ENCODE results near the gene ACOT8. TPM values are rescaled to one million over a fixed set of nuclear protein-coding genes. Genes with fewer than 3 reads are reported as not detected.

Gene ACOT8
- total and polyA plus RNA-seq, 2 of the 8 experiments (the other 6 are each of a cell fraction or from before 2014, with no cell fraction given), result 37.6 to 88.8 TPM

DNA sequence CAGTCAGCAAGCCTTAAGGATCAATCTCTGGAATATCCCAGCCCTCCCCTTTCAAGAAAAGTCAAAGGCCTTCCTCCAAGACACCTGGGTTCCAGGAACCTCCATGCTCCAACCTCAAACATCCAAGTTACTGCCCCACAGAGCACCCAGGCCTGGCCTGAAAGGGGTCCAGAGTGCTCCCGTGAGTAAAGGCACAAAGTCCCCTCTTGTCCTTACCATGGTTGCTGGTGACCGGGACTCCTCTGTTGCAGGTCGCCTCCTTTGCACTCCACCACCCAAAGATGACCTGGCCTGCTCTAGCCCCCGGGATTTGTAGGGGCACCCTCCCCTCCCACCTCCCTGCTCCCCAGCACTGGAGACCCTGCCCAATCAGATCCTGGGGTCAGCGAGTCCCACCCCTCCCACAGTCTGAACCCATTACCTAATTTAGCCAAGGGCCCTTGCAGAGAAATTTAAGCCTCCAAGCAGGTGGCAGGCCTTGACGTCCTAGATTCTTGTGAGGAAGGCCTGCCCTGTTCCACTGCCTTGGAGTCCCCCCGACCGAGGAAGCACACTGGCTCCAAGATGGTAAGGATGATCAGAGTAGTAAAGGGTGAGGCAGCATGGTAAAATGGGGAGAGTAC lies 30.1 kb downstream of the ACOT8 start, which contains the start of gene TNNC2 (continued):
- TF ChIP-seq HDAC2 (IDR thresholded peaks at IDR 0.05; ENCODE audit: borderline replicate concordance in 1 of 2, low read depth in 2 of 2, low read length in 2 of 2), result no peak
- no peak for TF ChIP-seq NANOG (IDR thresholded peaks at IDR 0.05; ENCODE audit: insufficient read depth, low read depth, low read length, poor library complexity, severe bottlenecking)
- TF ChIP-seq SP1 (IDR thresholded peaks at IDR 0.05; ENCODE audit: low read depth, low read length), result no peak
- TF ChIP-seq ZNF274 (IDR thresholded peaks at IDR 0.05; ENCODE audit: borderline replicate concordance, extremely low read depth, low read length), result no peak
- no peak for TF ChIP-seq EZH2 (IDR thresholded peaks at IDR 0.05; ENCODE audit: low read depth, low read length, severe bottlenecking)
- no peak for TF ChIP-seq BRCA1 (IDR thresholded peaks at IDR 0.05; ENCODE audit: low read depth, low read length)
- no peak for TF ChIP-seq KDM4A (IDR thresholded peaks at IDR 0.05; ENCODE audit: low read depth, low read length, severe bottlenecking)
- TF ChIP-seq BACH1 (IDR thresholded peaks at IDR 0.05; ENCODE audit: low read length), result no peak
- TF ChIP-seq CHD2 (IDR thresholded peaks at IDR 0.05; ENCODE audit: low read length), result no peak
- TF ChIP-seq, protein P1, sequence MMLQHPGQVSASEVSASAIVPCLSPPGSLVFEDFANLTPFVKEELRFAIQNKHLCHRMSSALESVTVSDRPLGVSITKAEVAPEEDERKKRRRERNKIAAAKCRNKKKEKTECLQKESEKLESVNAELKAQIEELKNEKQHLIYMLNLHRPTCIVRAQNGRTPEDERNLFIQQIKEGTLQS (IDR thresholded peaks at IDR 0.05; ENCODE audit: insufficient read depth, low read depth, low read length), result no peak

Data from H1 (cell line).